Neural cell (in vitro differentiated cells): Measurements from ENCODE around the gene ZNF425.

Experiments used
- CTCF ChIP-seq: fragments of 450-650 bp; IDR thresholded peaks from 2 replicates; pipeline ENCODE4 v1.5.1; 2014; ENCODE audit warnings: antibody characterized with exemption, mild to moderate bottlenecking, moderate library complexity; ENCODE audit not compliant: poor library complexity, severe bottlenecking
- EP300 ChIP-seq: fragments of 450-650 bp; conservative IDR thresholded peaks from 2 replicates; pipeline ENCODE4 v1.6.1; 2014; ENCODE audit warnings: antibody characterized with exemption, mild to moderate bottlenecking, moderate library complexity; ENCODE audit not compliant: poor library complexity, severe bottlenecking
- EZH2 ChIP-seq: fragments of 200-600, 300-800 bp; shearing (Covaris generic), sonication (generic); IDR thresholded peaks from 2 replicates; pipeline ENCODE4 v1.6.1; 2014; ENCODE audit warnings: antibody characterized with exemption, low read length, borderline replicate concordance, mild to moderate bottlenecking; ENCODE audit not compliant: insufficient read depth, poor library complexity, severe bottlenecking
- TAF1 ChIP-seq: IDR thresholded peaks from 2 replicates; pipeline ENCODE4 v1.6.1; 2012; ENCODE audit warnings: low read depth
- TF ChIP-seq, protein P1 (sequence below): IDR thresholded peaks from 2 replicates; pipeline ENCODE4 v1.6.1; 2012; ENCODE audit warnings: borderline replicate concordance

GRCh38 chr7:149077594-149077993 is 48.5 kb downstream of the ZNF425 start:
- no peak for TF ChIP-seq CTCF
- TF ChIP-seq EZH2 = no peak
- no peak for TF ChIP-seq TAF1
- TF ChIP-seq, protein P1, sequence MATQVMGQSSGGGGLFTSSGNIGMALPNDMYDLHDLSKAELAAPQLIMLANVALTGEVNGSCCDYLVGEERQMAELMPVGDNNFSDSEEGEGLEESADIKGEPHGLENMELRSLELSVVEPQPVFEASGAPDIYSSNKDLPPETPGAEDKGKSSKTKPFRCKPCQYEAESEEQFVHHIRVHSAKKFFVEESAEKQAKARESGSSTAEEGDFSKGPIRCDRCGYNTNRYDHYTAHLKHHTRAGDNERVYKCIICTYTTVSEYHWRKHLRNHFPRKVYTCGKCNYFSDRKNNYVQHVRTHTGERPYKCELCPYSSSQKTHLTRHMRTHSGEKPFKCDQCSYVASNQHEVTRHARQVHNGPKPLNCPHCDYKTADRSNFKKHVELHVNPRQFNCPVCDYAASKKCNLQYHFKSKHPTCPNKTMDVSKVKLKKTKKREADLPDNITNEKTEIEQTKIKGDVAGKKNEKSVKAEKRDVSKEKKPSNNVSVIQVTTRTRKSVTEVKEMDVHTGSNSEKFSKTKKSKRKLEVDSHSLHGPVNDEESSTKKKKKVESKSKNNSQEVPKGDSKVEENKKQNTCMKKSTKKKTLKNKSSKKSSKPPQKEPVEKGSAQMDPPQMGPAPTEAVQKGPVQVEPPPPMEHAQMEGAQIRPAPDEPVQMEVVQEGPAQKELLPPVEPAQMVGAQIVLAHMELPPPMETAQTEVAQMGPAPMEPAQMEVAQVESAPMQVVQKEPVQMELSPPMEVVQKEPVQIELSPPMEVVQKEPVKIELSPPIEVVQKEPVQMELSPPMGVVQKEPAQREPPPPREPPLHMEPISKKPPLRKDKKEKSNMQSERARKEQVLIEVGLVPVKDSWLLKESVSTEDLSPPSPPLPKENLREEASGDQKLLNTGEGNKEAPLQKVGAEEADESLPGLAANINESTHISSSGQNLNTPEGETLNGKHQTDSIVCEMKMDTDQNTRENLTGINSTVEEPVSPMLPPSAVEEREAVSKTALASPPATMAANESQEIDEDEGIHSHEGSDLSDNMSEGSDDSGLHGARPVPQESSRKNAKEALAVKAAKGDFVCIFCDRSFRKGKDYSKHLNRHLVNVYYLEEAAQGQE = no peak
- no peak for TF ChIP-seq EP300
